OCI-M2 (cell line): ENCODE data around the gene NUDT7.

ENCODE experiments used
- DNase-seq: peaks from one replicate; lab custom pipeline; 2025; ENCODE audit not compliant: unreplicated experiment; lab: John Stamatoyannopoulos, UW

Gene NUDT7

GRCh38 chr16:77723108-77723514 is 797 bp downstream of the NUDT7 start:
- no peak for DNase-seq

- DNase-seq: no peak
These were observed 1.9 kb downstream of the NUDT7 start for GRCh38 chr16:77724174-77724573.

DNA sequence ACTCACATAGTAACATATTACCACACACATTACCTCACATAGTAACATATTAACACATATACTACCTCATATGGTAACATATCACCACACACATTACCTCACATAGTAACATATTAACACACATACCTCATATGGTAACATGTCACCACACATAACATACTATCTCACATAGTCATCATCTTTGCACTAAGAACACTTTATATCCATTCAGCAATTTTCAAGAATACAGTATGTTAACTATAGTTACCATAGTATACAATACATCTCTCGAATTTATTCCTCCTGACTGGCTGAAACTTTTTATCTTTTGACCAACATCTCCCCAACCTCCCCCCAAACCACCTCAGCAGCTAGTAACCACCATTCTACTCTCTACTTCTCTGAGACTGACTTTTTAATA is 7.6 kb downstream of the NUDT7 start:
- DNase-seq: no peak

- no peak for DNase-seq
These were observed 10.1 kb downstream of the NUDT7 start for GRCh38 chr16:77732241-77732946.

DNA sequence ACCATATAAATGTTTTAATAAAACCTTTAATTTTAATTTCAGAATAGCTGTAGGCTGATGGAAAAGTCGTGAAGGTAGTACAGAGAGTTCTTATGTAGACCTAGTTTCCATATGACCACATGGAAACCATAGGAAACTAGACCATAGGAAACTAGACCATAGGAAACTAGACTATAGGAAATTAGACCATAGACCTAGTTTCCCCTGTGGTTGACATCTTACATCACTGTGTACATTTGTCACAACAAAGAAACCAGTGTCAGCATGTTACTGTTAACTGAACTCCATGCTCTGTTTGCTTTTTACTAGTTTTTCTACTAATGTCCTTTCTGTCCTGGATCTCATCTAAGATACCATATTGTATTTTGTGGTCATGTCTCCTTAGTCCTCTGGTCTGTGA is 14.6 kb downstream of the NUDT7 start:
- no peak for DNase-seq

DNA sequence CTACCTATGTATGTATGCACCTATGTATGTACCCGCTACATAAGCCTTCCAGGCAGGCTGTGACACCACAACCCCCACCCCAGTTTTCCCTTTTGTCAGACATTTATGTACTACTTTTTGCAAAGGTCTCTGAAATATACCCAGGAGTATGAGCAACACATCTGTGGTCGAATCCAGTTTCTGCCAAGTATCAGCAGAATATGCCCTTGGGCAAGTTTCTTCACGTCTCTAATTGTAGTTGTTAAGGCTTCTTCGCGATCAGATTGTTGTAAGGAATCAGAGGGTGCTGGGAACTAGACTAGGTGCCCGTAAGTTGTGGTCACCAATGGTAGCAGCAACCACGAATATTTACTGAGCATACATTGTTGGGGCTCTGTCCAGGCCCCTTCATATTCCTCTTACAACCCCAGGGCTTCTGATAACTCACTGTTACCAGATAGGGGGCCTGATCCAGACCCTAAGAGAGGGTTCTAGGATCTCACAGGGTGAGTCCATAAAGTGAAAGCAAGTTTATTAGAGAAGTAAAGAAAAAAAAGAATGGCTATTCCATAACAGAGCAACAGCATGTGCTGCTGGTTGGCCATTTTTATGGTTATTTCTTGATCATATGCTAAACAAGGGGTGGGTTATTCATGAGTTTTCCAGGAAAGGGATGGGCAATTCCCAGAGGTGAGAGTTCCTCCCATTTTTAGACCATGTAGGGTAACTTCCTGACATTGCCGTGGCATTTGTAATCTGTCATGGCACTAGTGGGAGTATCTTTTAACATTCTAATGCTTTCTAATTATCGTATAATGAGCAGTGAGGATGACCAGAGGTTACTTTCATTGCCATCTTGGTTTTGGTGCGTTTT is 16.6 kb downstream of the NUDT7 start:
- DNase-seq: no peak

GRCh38 chr16:77739559-77739892 is 17.2 kb downstream of the NUDT7 start:
- DNase-seq: no peak

- DNase-seq: no peak
These were observed 21.8 kb downstream of the NUDT7 start for GRCh38 chr16:77744141-77744540.

GRCh38 chr16:77745972-77746371 is 23.7 kb downstream of the NUDT7 start:
- no peak for DNase-seq

GRCh38 chr16:77748421-77749005 is 26.2 kb downstream of the NUDT7 start:
- no peak for DNase-seq

DNA sequence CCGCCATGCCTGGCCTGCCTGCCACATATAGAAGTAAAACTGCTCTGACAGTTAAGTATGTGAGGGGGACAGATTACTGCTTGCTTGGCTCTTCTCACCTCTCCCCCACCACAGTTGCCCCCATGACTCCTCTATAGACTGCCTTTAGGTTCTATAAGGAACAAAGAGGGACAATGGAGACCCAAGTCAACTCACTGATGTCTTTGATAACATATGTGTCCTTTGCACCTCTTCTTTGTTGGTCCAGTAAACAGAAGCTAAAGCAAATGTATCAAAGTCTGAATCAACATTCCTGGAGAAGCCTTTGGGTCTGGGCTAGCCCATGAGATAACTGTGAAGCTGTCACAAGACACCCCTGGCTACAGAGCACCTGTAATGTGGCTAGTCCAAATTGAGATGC is 27.1 kb downstream of the NUDT7 start:
- DNase-seq: no peak

GRCh38 chr16:77758046-77758445 is 35.7 kb downstream of the NUDT7 start:
- no peak for DNase-seq

DNA sequence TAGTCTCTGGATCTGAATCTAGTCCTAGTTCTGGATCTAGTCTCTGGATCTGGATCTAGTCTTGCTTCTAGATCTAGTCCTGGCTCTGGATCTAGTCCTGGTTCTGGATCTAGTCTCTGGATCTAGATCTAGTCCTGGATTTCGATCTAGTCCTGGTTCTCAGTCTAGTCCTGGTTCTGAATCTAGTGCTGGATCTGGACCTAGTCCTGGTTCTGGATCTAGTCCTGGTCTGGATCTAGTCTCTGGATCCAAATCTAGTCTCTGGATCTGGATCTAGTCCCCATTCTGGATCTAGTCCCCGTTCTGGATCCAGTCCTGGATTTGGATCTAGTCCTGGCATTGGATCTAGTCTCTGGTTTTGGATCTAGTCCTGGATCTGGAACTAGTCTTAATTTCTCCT is 36.2 kb downstream of the NUDT7 start:
- DNase-seq: no peak

GRCh38 chr16:77759201-77759600 is 36.9 kb downstream of the NUDT7 start:
- no peak for DNase-seq

DNA sequence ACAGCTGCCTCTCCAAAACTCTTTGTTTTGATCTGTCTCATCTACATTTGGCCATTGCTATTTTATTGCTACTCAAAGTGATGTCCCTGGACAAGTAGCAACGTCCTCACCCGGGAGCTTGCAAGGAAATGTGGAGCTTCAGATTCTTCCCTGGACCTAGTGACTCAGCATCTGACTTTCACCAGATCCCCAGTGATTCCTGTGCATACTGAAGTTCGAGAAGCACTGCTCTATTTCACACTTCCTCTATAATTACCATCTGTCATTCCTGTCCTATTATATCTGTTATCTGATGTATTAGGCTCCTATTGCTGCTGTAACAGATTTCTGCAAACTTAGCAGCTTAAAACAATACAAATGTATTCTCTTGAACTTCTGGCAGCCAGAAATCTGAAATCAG is 37.5 kb downstream of the NUDT7 start:
- no peak for DNase-seq

DNA sequence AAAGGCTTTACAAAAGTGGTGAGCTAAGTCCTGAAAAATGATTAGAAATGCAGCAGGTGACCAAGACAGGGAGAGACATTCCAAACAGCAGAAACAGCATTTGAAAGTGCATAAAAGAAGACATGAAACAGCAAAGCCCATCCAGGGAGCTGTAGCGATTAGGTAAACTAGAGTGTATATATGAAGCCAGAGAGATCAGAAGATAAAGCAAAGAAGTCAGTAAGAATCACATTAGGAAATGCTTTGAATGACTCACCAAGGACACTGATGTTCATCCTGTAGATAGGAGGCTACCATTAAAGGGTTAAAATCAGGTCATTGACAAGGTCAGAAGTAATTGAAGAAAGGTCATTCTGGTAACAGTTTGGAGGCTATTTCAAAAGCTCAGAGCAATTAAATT is 38.5 kb downstream of the NUDT7 start:
- no peak for DNase-seq

- no peak for DNase-seq
These were observed 38.9 kb downstream of the NUDT7 start for GRCh38 chr16:77761204-77761603.

GRCh38 chr16:77762262-77762661 is 39.9 kb downstream of the NUDT7 start:
- DNase-seq: no peak

GRCh38 chr16:77763994-77764393 is 41.7 kb downstream of the NUDT7 start:
- no peak for DNase-seq

DNA sequence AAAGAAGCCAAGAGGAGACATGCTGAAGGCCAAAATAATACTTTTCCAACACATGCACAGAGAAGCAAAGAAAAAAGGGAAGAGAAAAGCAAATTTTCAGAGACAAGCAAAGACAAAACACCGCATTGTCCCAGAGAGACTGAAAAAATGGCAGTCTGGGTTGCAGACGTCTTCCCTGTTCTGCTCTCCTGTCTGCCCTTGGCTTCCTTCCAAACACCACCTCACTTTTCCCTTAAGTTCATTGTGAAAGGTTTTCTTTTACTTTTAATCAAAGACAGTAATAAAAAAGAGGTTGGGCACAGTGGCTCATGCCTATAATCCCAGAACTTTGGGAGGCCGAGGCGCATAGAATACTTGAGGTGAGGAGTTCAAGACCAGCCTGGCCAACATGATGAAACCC is 44.9 kb downstream of the NUDT7 start:
- no peak for DNase-seq

DNA sequence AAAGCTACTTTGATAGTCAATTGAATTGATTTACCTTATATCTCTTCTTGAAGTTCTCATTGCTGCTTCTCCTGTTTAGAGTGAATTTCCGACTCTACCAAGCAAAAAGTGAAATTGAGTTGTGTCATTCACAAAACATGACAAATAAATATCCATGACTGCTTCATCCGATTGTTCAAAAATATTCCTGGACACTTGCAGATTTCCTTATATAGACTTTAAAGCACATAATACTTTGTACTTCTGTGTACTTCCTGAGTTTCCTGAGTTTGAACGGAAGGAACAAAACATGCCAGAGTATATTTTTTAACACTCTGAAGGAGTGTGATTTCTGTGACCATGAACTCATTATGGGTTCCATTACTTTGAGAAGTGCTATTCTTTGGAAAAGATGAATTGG is 45.5 kb downstream of the NUDT7 start:
- DNase-seq: no peak
